SIG-M5 (cell line): ENCODE measurements around the gene ACTN4.

ENCODE experiments used
- DNase-seq: peaks from one replicate; lab custom pipeline; 2025; lab: John Stamatoyannopoulos, UW

ACTN4 gene

DNA sequence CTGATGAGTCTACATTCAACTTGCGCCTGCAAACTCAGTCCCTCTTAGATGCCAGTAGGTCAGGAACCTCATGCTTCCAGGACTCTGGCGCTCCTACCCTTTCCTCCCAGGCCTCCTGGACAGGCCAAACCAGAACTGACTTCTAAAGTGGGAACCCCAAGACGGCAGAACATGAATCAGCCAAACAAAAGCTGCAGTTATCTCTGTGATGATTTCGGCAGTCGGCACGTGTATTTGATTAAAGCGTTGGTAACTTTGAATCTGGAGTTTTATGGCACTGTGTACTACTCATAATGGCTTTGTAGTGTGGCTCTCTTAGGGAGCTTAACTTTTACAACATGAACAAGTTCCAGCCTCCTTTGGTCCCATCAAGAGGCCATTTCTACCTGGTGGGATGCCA lies 13.7 kb downstream of the ACTN4 start:
- DNase-seq: no peak

DNA sequence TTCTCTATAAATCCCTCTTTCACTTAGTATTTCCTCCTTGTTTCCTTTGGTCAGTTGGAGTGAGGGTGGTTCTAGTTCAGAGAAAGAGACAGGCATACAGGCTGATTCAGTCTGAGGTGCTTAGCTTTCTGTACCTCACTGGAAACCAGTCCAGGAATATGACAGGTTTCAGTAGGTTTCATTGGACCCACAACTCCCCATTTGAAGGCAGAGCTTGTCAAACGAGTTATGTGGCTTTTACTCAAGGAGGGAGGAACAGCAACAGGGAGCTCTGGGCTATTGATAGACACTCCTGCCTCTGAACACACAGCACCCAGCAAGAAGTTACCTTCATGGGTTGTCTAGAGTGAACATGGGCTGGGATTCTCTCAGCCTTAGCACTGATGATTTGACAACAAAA lies 14.5 kb downstream of the ACTN4 start:
- no peak for DNase-seq

DNA sequence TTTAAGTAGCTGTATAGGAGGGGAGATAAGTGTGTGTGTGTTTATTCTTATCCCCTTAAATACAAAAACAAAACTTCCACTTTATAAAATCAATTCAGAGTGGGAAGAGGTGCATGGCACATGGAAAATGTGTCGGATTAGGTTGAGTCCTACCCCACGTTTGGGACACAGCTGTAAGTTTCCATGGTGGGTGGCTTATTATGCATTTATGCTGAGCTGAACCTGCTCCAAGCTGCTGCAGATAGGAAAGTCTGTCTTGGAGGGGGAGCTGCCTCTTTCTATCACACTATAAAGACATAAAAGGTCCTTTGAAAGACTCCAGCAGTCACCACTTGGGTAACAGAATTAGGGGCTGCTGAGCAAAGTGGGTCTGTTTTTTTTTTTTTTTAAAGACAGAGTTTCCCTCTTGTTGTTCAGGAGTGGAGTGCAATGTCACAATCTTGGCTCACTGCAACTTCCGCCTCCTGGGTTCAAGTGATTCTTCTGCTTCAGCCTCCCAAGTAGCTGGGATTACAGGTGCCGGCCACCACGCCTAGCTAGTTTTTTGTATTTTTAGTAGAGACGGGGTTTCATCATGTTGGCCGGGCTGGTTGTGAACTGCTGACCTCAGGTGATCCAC lies 15.2 kb downstream of the ACTN4 start:
- DNase-seq: no peak

DNA sequence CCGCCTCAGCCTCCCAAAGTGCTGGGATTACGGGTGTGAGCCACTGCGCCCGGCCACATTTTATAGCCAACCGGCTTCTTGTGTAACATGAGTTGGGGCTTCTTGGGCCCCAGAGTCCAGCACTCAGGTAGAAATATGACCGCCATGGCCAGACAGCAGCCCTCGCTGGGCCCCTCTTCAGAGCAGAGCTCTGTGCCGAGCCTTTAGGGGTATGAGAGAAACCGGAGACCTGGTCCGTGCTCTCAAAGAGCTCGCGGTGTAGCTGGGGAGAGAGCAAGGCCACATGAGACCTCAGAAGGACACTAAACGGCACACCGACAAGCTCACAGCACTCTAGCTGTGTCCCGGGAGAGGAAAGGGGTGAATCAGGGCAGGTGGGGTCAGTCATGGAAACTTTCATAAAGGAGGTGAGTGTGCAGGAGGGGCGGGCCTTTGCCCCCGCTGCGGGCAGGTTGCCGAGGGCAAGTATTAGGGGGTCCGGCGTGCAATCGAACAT lies 15.8 kb downstream of the ACTN4 start:
- DNase-seq: no peak

DNA sequence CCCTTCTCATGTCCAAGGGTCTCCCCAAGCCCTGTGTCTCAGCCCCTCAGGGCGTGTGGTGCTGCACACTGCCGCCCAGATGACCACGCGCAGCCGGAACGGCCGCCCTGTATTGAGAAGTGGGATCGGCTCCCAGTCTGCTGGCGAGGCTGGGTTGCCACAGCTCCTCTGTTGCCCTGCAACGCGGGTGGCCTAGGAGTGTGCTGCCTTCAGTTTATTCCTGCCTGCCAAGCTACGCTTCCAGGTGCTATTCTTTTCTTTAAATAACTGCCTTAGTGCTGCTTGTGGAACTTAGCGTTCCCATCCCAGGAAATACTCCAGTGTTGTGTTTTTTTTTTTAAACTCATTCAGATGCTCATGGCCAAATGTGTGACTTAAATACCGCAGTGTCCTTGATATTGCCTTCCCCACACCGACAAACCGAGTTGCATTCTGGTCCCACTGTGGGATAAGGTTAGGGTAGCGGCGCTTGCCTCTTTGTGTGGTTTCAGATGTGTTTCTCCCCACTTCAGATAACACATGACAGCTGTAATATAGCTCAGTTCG lies 16.6 kb downstream of the ACTN4 start:
- no peak for DNase-seq

DNA sequence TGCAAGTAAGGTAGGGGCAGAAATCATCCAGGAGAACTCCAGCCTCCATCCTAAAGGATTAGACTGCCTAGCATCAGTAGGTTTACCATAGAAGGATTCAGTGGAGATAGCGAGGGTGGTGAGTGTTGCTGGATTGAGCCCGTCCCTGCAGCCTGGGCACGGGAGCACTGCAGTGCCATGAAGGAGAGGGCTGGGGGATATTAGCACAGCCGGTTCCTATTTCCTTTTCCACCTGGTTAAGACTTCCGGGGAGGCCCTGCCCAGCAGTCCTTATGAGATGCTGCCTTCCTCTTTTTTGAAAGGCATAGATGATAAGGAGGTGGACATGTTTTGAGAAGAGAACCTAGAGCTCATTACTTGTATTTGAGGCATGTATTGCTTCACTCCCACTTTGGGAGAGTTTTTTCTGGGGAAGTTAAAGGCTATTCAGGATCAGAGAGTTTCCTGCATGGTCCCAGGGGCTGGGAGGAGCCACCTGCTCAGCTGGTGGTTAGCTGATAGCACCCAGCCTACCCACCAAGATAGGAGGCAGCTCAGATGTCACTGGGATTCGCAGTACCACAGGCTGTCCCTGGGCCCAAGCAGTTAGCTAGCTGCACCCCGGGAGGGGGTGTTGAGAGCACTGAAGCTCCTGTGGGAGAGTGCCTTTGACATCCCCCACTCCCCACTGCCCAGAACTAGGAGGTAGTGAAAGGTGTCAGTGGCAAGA lies 17.2 kb downstream of the ACTN4 start:
- no peak for DNase-seq

DNA sequence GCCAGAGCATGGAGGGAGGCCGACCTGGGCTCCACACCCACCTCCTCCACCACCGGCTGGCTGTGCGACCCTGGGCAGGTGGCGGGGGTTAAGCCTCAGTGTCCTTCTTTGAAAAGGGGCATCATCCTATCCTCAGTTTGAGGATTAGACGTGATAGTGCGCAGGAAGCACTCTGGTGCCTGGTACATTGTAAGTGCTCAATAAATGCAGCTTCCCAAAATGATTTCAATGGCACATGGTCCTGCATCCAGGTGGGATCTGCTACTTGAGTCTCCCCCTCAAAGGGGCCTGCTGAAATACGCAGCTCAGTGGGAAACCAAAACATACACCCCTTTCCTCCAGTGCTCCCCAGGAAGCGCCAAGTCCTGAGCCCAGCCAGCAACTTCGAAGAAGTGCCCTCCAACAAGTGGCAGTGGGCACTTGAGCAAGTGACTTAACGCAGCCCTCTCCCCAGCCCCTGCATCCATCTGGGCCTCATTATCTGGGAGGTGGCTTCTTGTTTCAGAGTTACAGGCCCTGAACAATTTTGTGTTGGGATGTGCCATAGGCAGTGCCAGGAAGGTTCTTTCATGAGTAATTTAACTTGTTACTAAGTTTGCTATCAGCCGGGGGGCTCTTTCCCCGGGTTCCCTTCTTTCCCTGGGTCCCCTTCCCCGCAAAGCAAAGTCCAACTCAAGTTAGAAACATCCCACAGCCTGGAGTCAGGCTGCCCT lies 17.9 kb downstream of the ACTN4 start:
- no peak for DNase-seq

DNA sequence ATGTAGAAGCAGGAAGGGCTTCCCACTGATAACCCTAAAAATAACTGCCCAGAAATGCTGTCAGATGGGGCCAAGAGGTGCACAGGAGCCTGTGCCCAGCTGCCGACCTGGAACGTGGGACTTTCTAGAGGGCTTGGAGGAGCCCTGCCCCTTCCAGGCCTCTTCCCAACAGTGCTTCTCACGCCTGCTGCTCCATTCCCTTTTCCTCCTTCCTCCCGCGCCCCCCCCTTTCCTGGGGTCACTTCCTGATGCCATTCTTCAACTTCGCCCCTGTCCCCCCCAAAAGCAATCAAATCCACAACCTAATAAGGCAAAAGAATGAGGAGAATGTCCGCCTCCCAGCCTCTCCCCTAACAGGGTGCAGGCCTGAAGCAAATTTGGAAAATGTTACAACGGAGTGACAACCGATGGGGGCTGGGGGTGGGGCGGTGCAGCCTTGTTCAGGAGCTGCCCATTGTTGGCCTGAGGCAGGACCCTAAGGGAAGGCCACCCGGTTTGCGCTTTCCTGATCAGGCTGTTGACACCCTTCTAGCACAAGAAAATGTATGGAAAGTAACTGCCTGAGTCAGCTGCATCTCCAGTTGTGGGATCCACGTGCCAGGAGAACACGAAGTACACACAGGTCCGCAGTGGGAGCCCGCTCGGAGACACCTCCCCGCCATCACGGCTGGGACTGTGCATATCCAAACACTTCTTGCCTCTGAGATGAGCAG lies 18.7 kb downstream of the ACTN4 start:
- DNase-seq: no peak

DNA sequence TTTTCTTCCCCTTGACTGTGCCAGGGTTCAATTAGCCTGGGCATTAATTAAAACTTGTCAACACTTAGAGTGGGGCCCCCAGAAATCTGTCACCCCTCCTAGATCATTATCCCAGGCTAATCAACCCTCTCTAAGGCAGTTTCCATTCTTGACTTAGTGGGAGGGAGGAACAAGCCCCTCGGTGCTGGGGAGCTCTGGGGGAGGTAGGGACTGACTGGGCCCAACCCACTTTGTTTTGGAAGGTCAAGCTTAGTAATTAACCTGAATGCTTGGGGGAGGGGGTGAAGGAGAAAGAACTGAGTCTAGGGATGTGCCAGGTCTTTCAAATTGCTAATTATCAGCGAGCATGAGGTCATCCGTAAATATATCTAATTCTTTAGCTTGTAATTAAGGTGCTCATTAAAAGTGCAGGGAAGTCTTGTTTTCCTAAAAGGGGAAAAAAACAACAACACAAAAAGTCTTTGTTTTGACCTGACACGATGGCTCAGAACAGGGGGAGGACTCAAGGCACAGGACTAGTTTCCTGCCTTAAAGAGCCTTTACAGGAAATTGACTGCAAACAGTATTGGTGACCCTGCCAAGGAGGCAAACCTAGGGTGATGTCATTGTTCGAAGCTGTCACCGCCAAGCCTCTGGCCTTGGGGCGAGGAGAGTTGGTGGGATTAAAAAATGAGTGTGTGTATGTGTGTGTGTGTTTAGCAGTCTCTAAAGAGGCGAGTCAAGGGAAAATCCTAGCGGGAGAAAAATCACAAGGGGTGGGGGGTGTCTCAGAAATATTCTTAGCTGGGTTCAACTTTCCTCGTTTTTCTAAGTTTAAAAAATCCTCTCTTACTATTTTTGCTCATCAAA lies 19.4 kb downstream of the ACTN4 start:
- no peak for DNase-seq

DNA sequence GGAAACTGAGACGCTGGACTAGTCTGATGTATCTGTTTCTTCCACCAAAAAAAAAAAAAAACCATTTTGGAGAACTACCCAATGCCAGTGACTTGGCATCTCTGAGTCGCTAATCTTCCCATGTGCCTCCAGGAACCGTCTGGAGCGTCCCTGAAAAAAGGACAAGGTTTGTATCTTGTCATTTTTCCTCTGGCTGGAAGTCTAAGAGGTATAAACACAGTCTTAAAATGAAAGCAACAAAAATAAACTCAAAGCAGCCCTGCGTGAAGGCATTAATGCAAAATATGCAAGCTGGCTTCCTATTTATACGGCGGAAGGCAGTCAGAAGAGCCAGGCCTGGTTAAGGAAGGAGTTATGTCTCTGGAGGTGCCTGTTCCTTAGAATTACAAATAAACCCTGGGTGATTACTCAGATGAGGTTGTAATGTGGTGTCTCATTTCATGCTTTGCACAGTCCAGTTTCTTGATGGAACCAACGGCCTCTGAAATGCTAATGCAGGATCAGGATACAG lies 20.3 kb downstream of the ACTN4 start:
- DNase-seq: no peak

DNA sequence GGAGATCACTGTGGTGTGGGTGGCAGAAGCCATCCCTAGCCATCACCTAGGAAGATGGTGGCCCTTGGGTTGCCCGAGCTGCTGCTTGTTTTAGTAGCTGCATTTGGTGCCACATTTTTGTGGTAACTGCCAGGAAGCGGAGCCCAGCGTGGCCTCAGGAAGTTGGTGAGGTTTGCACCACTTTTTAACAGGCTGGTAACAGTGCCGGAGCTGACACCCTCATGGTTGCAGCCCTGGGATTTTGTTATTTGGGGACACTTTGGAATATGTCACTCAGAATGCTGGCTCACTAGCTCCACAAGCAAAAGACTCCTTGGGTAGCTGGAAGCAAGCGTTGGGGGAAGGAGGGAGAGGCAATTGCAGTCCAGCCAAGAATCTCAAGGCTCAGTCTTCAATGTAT lies 22.1 kb downstream of the ACTN4 start:
- no peak for DNase-seq

DNA sequence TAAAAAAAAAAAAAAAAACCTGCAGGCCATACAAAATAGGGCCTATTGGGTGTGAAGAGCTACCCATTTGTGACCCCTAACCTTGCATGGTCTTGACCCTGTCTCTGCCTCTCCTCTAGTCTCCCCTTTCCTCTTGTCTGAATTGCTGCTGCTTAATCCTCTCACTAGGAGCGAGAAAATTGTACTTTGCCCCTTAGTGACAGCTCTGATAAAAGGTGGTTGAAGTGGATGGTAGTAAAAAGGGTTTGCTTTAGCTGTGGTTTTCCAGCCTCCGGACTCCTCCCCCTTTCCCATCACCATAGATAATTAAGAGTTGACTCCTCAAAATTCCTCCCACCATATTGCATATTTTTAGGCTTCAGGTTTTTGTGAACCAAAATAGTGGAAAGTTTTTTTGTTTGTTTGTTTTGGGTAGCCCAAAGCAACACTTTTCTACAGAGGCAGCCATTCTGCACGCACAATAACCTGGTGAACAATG lies 23.5 kb downstream of the ACTN4 start:
- DNase-seq: no peak

DNA sequence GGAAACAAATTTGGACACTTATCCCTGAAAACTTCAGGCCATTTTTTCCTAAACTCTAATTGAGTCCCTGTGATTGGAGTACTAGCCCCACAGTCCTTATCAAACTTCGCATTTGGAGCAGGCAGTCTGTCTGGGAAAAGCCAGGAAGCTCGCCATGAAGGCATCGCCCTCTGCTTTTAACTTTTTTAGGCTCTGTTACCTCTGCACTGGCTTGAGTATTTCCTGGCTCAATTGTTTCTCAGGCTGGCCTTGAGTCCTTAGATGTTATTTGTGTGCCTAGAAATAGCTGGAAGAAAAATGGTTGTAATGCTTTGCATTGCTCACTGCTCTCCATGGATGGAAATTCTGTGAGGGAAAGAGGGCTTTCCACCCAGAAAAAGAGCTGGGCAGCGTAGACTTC lies 24.2 kb downstream of the ACTN4 start:
- no peak for DNase-seq

DNA sequence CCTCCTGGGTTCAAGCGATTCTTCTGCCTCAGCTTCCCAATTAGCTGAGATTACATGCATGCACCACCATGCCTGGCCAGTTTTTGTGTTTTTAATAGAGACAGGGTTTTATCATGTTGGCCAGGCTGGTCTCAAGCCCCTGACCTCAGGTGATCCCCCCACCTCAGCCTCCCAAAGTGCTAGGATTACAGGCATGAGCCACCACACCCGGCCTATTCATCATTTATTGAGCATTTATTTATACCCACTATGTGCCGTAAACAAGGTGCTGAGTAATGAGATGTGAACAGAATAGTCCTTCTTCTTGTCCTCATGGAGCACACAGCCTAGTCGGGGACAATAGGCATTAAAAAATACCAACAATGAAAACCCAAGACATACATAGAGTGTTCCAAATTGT lies 25.6 kb downstream of the ACTN4 start:
- DNase-seq: no peak

DNA sequence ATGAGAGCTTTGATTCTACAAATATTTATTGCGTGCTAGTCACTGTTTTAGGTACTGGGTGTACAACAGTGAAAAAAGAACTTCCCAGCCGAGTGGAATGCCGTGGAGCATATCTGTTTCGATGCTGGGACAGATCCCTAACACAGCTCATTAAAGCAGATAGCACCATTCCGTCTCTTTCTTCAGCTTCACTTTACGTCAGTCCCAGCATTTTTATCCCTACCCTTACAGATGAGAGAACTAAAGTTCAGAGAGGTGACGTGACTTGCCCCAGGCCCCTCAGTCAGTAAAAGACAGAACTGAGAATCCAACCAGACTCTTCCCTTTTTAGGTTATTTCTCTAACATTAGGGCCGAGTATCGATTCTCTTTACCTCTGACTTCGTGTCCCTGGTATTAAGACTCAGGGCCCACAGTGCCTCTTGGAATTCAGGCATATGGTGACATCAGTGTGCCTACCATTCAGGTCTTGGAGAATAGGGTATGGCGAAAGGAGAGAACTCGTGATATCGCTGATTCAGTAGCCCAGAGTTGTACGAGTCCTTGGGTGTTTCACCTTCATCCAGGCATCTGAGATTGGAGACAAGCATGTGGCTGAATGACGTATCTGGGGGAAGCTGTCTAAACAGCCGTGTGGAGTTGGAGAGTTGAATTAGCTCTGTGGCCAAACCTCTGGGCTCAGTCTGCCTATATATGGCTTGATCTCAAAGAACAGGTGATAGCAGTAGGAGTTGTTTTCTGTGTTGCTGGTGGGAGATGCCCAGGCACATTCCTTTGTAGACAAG lies 27.1 kb downstream of the ACTN4 start:
- DNase-seq: no peak

DNA sequence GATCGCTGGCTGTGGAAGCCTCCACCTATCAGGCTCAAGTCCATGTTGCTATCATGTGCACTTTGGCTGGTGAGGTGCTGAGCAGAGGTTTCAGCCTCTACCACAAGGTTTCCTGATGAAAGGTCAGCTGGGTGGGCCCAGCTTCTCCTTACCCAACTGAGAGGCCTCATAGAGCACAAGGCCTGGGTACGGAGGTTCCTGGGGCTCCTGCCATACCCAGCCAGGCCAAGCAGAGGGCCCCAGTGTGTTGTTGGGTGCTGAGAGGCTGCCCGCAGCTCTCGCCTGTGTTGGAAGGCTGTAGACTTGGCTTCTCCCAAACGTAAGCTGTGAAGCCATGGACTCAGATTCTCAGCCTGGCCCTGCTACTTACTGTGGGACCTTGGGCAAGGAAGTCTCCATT lies 28.2 kb downstream of the ACTN4 start:
- no peak for DNase-seq

DNA sequence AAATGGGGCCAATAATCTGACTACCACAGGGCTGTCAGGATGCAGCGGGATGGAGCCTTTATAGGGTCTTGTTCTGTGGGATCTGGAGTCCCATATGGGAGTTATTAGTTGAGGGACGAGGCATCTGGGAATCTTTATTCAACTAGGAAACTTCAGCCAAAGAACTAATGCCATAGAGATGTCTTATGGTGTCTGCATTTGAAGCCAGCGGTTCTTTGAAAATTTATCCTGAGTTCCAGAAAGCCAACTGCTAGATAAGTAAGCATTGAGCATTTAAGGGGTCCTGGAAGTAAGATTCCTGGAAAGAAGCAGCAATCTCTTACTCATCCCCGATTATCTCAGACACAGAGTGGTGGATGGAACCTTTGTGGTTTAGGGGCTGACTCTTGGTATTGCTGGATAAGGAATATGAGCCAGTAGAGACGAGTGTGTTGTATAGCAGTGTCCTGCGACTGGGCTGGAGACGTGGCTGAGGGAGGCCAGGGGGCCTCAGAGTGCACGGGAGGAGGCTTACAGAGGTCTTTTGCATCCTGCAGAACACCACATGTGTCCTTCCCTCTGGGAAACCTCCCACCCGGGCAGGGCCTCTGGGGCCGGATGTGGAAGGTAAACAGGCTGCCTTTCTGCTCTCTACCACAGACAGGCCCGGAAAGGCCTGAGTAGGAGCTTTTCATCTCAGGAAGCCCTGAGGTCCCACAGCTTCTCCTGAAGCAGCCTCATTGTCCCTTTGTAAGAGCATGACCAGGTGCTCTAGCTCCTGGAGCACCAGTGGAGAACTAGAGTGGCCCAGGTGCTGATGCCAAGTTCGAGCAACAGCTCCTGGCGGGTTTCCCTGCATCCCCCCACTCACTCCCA lies 28.8 kb downstream of the ACTN4 start:
- DNase-seq: no peak

DNA sequence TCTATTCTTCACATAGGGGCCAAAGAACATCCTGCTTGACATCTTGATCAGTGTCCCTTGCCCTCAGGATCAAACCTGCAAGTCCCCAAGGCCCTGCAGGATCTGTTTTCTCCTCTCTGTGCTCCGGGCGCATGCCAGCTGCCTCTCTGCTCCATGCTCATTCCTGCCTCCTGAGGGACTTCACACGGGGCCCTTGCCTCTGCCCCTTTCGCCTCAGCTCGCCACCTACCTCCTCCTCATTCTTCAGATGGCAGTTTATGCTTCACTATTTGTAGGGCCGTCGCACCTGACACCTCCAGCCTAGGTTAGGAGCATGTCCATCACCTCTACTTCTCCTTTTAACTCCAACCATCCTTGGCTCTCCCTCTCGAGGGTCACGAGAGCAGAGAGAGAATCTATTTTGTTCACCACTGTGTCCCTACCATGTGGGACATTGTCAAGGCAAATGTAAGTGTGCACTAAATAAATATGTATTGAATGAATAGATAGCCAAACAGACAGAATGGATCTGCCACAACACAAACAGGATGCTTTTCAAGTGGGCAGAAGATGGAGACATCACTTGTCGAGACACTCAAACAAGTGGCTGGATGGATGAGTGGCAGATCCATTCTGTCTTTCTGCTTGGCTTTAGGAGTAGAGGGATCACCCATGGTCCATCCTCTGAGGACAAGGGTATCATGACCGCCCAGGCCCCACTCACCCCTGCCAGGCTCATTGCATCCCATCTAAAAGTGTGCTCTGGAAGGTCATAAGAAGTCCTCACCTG lies 29.6 kb downstream of the ACTN4 start:
- DNase-seq: no peak
